B cell (primary cell): Measurements from ENCODE around the gene UBQLN4. TPM values are rescaled to one million over a fixed set of nuclear protein-coding genes. Genes with fewer than 3 reads are reported as not detected.

Experiments used
- ATAC-seq: fragments of 200-7000 bp; cut with Tn5 transposase; one replicate; pipeline ENCODE4 v1.10.0; 2021; ENCODE audit warnings: low read depth, mild to moderate bottlenecking, moderate number of reproducible peaks, moderate library complexity
- CTCF ChIA-PET: fragments of 350-600 bp; sonication (Branson Sonifier 250); formaldehyde crosslinking; loops from one replicate; lab custom pipeline; 2021; ENCODE audit warnings: antibody characterized with exemption, inconsistent platforms; lab: Charles Lee
- POLR2A ChIA-PET: fragments of 350-600 bp; sonication (Branson Sonifier 250); formaldehyde crosslinking; loops from one replicate; lab custom pipeline; 2021; ENCODE audit warnings: antibody characterized with exemption; lab: Charles Lee
- DNase-seq: peaks from one replicate; pipeline ENCODE4 v3.0.0; 2013
- H2AFZ ChIP-seq: 2 replicates; pipeline ENCODE4 v1.6.1; 2012; ENCODE audit warnings: mild to moderate bottlenecking, low read depth, low read length; ENCODE audit not compliant: insufficient read depth, poor library complexity, severe bottlenecking
- H3K27ac ChIP-seq, 2 donors: 1 replicate in 1 of 2; 2 replicates in 1 of 2; pipeline ENCODE4 v1.5.1; 2012 to 2013; ENCODE audit warnings: low read length in 2 of 2, mild to moderate bottlenecking in 2 of 2, moderate library complexity in 1 of 2
- H3K27me3 ChIP-seq, 4 experiments: fragments of 200-600 bp in 1 of 4; sonication (generic) in 1 of 4; replicated peaks in 1 of 4; 1 replicate in 2 of 4; 2 replicates in 2 of 4; pipeline versions ENCODE4 v1.6.1 to v1.7.0; 2013 to 2016; ENCODE audit warnings: low read length in 3 of 4, mild to moderate bottlenecking in 2 of 4, mixed read lengths in 1 of 4, moderate library complexity in 1 of 4; ENCODE audit not compliant: insufficient read depth in 4 of 4, control insufficient read depth in 3 of 4; ENCODE audit errors: control extremely low read depth in 1 of 4
- H3K36me3 ChIP-seq, 2 experiments: replicated peaks in 1 of 2; 1 replicate in 1 of 2; 2 replicates in 1 of 2; pipeline versions ENCODE4 v1.6.1 to v1.7.1; 2013; ENCODE audit warnings: low read length in 1 of 2; ENCODE audit not compliant: insufficient read depth in 2 of 2, control insufficient read depth in 1 of 2; ENCODE audit errors: control extremely low read depth in 1 of 2, extremely low read depth in 1 of 2
- H3K4me1 ChIP-seq, 2 donors: fragments of 200-600 bp in 1 of 2; sonication (generic) in 1 of 2; 1 replicate in 1 of 2; 2 replicates in 1 of 2; pipeline versions ENCODE4 v1.5.1 to v1.6.1; 2013 to 2017; ENCODE audit warnings: low read length in 2 of 2; ENCODE audit not compliant: control insufficient read depth in 2 of 2, insufficient read depth in 2 of 2
- H3K4me2 ChIP-seq: replicated peaks from 2 replicates; pipeline ENCODE3; 2012; ENCODE audit warnings: mild to moderate bottlenecking, low read depth, low read length; ENCODE audit not compliant: poor library complexity, severe bottlenecking
- H3K4me3 ChIP-seq, 5 experiments: fragments of 200-600 bp in 1 of 5; sonication (generic) in 1 of 5; 1 replicate in 3 of 5; 2 replicates in 2 of 5; pipeline versions ENCODE4 v1.5.1 to v1.7.0; 2011 to 2016; ENCODE audit warnings: low read length in 4 of 5, mild to moderate bottlenecking in 4 of 5, low read depth in 2 of 5, control low read depth in 1 of 5, moderate library complexity in 1 of 5; ENCODE audit not compliant: insufficient read depth in 1 of 5; ENCODE audit errors: control extremely low read depth in 1 of 5, extremely low read depth in 1 of 5
- H3K79me2 ChIP-seq: fragments of 200-600 bp; sonication (generic); one replicate; pipeline ENCODE4 v1.6.0; 2016; ENCODE audit warnings: low read length; ENCODE audit not compliant: control insufficient read depth, insufficient read depth
- H3K9ac ChIP-seq: fragments of 200-600 bp; sonication (generic); 2 replicates; pipeline ENCODE4 v1.6.1; 2017; ENCODE audit warnings: mild to moderate bottlenecking, low read length, moderate library complexity
- H3K9me3 ChIP-seq, 3 donors: one replicate each; pipeline versions ENCODE4 v1.6.1 to v1.7.1; 2013; ENCODE audit warnings: low read length in 2 of 3; ENCODE audit not compliant: control insufficient read depth in 2 of 3, insufficient read depth in 1 of 3; ENCODE audit errors: control extremely low read depth in 1 of 3
- H4K20me1 ChIP-seq: 2 replicates; pipeline ENCODE4 v1.6.0; 2012; ENCODE audit warnings: mild to moderate bottlenecking, low read length; ENCODE audit not compliant: insufficient read depth, control insufficient read depth, poor library complexity, severe bottlenecking
- H3K27ac Mint-ChIP-seq: one replicate; pipeline ENCODE4 v1.8.0; 2021; ENCODE audit warnings: mixed read lengths
- H3K27me3 Mint-ChIP-seq: one replicate; pipeline ENCODE4 v1.8.0; 2021; ENCODE audit warnings: mixed read lengths
- H3K4me1 Mint-ChIP-seq: one replicate; pipeline ENCODE4 v1.8.0; 2021; ENCODE audit warnings: mixed read lengths
- H3K4me3 Mint-ChIP-seq: one replicate; pipeline ENCODE4 v1.8.0; 2021; ENCODE audit warnings: mixed read lengths
- H3K9me3 Mint-ChIP-seq: one replicate; pipeline ENCODE4 v1.8.0; 2022; ENCODE audit warnings: mixed read lengths; ENCODE audit not compliant: insufficient read depth
- CTCF ChIP-seq: fragments of 200-600 bp; IDR thresholded peaks from one replicate; pipeline ENCODE4 v1.8.0; 2022; ENCODE audit warnings: antibody characterized with exemption, mild to moderate bottlenecking
- EZH2 ChIP-seq: IDR thresholded peaks from 2 replicates; pipeline ENCODE4 v1.6.1; 2012; ENCODE audit warnings: borderline replicate concordance, low read depth, mild to moderate bottlenecking, moderate library complexity, low read length; ENCODE audit not compliant: insufficient read depth, poor library complexity, severe bottlenecking
- WGBS: methylation state at CpG from one replicate; pipeline ENCODE4 v1.1.5; 2013; ENCODE audit warnings: missing lambda C conversion rate; ENCODE audit not compliant: insufficient coverage; 5-methylcytosine and 5-hydroxymethylcytosine counted together
- intact Hi-C: fragments of 100-400 bp; cut with micrococcal nuclease; formaldehyde crosslinking; loops from one replicate; pipeline ENCODE4 v1.10.0; 2022
- polyA plus RNA-seq: library from polyadenylated mRNA; depleted of rRNA; stranded (reverse); fragments of >200 nt; gene quantifications from 2 replicates; pipeline ENCODE4 v1.2.3, GENCODE V29; 2012
- total RNA-seq, 2 donors: library from RNA; stranded (reverse); fragments of 120-200 nt in 1 of 2; gene quantifications; 1 replicate in 1 of 2; 2 replicates in 1 of 2; pipeline versions ENCODE4 v1.2.3 to v1.2.4, GENCODE V29; 2013 to 2022

UBQLN4 gene
- total and polyA plus RNA-seq, 2 donors (not counting 1 experiment from before 2014, with no cell fraction given), result 20.9 to 39.0 TPM

DNA sequence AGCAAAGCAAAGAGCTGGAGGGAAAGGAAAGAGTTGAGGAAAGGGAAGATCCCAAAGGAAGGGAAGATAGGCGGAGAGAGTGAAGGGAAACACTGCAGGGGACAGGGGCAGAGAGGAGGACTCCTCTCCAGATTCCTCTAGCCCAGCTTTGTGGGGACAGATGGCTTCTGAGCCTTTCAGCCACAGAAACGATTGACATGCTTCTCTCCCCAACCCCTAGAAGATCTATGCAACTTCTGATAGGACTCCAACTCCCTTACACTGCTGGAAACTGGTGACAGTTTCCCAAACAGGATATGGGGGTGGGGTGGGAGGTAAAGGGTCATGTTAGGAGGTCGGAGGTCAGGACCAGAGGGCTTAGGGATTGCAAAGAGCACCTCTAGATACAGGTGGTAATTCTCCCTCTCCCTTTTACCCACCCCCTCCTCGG, 22.2 kb upstream of the UBQLN4 start:
- H3K27me3 ChIP-seq, result peaks cover 0 to 2% (median 1%) of the 10 kb centered on the region in 4 experiments
- no peaks in the 10 kb centered on the region for H3K79me2 ChIP-seq
- H3K9me3 Mint-ChIP-seq, result no peaks in the 10 kb centered on the region
- POLR2A ChIA-PET, result no interaction called here
- no peak for DNase-seq
- peak overlapping the region; percentile 64 for H3K27ac Mint-ChIP-seq
- intact Hi-C loops, result no loop called here
- no CpG with 5 or more reads among the region's 4 CpGs for WGBS
- no peaks in the 10 kb centered on the region for H3K27me3 Mint-ChIP-seq
- H3K36me3 ChIP-seq, result no peaks in the 10 kb centered on the region
- peak overlapping the region; percentile 74 for H2AFZ ChIP-seq
- peaks cover 25% of the 10 kb centered on the region for H3K4me1 Mint-ChIP-seq
- peak overlapping the region; percentile 77 for H3K4me2 ChIP-seq
- CTCF ChIA-PET, result interaction anchor here (2.0 kb wide), 1 partner anchor 149 kb away, joined by 6 read pairs; no protein-coding TSS in a partner anchor
- H4K20me1 ChIP-seq, result no peaks in the 10 kb centered on the region
- no peak for TF ChIP-seq EZH2
- no peak for TF ChIP-seq CTCF
- H3K4me1 ChIP-seq, result peaks cover 11 to 23% of the 10 kb centered on the region in 2 donors
- no peak overlapping the region for H3K27ac ChIP-seq
- H3K4me3 Mint-ChIP-seq, result peak overlapping the region; percentile 89
- H3K9me3 ChIP-seq, result peaks cover 0 to 4% (median 0%) of the 10 kb centered on the region in 3 donors
- peak overlapping the region; percentile 65 for H3K9ac ChIP-seq
- peak overlapping the region in 3 of 5 experiments; percentile 53 to 57 (median 56) for H3K4me3 ChIP-seq
- ATAC-seq, result no peak

GRCh38 chr1:156075162-156075561, 21.6 kb upstream of the UBQLN4 start:
- Histone ChIP-seq H3K27ac (no peak overlapping the region), H3K36me3 (no peaks in the 10 kb centered on the region), H3K4me2 (no peak overlapping the region), H3K4me1 (peaks cover 11 to 23% of the 10 kb centered on the region in 2 donors), H3K9ac (no peak overlapping the region), H3K4me3 (no peak overlapping the region), H4K20me1 (no peaks in the 10 kb centered on the region), H3K79me2 (no peaks in the 10 kb centered on the region), H3K9me3 (peaks cover 0 to 4% (median 0%) of the 10 kb centered on the region in 3 donors), H2AFZ (no peak overlapping the region), H3K27me3 (peaks cover 0 to 2% (median 0%) of the 10 kb centered on the region in 4 experiments)
- ChIA-PET CTCF (interaction anchor here (2.0 kb wide), 1 partner anchor 150 kb away, joined by 6 read pairs; no protein-coding TSS in a partner anchor), POLR2A (interaction anchor here (0.6 to 0.7 kb wide), 2 partner anchors 12 to 204 kb away, joined by 5 to 8 read pairs; no protein-coding TSS in a partner anchor)
- peaks cover 25% of the 10 kb centered on the region for H3K4me1 Mint-ChIP-seq
- no peaks in the 10 kb centered on the region for H3K27me3 Mint-ChIP-seq
- intact Hi-C loops, result no loop called here
- ATAC-seq, result no peak
- peak overlapping the region; percentile 63 for H3K4me3 Mint-ChIP-seq
- no CpG with 5 or more reads among the region's 3 CpGs for WGBS
- H3K9me3 Mint-ChIP-seq, result no peaks in the 10 kb centered on the region
- H3K27ac Mint-ChIP-seq, result no peak overlapping the region
- no peak for TF ChIP-seq EZH2
- no peak for TF ChIP-seq CTCF
- DNase-seq, result no peak
